Astrocyte (in vitro differentiated cells and primary cell): Measurements from ENCODE around the gene POMGNT1. TPM values are rescaled to one million over a fixed set of nuclear protein-coding genes. Genes with fewer than 3 reads are reported as not detected.

Experiments
- DNase-seq: peaks from one replicate; pipeline ENCODE4 v3.0.0-alpha.2; 2010; ENCODE audit warnings: low read depth
- FAIRE-seq: peaks from 2 replicates; lab custom pipeline; 2011; peaks lifted over from hg19 to GRCh38; lab: Jason Lieb, UNC
- H2AFZ ChIP-seq: 2 replicates; pipeline ENCODE4 v1.6.0; 2012; ENCODE audit warnings: low read depth, low read length, inconsistent platforms
- H3K27ac ChIP-seq: 2 replicates; pipeline ENCODE4 v1.5.1; 2011; ENCODE audit warnings: low read depth, low read length, inconsistent platforms
- H3K27me3 ChIP-seq: 2 replicates; pipeline ENCODE4 v1.6.0; 2011; ENCODE audit warnings: low read length, inconsistent platforms; ENCODE audit not compliant: insufficient read depth
- H3K36me3 ChIP-seq: 2 replicates; pipeline ENCODE4 v1.5.1; 2011; ENCODE audit warnings: low read length, inconsistent platforms; ENCODE audit not compliant: insufficient read depth
- H3K4me1 ChIP-seq: 2 replicates; pipeline ENCODE4 v1.5.1; 2011; ENCODE audit warnings: low read length, inconsistent platforms; ENCODE audit not compliant: insufficient read depth
- H3K4me2 ChIP-seq: 2 replicates; pipeline ENCODE4 v1.6.0; 2012; ENCODE audit warnings: low read length, inconsistent platforms
- H3K4me3 ChIP-seq: 2 replicates; pipeline ENCODE4 v1.5.1; 2011; ENCODE audit warnings: low read depth, mild to moderate bottlenecking, low read length, inconsistent platforms; ENCODE audit not compliant: insufficient read depth
- H3K79me2 ChIP-seq: 2 replicates; pipeline ENCODE4 v1.6.0; 2012; ENCODE audit warnings: mild to moderate bottlenecking, low read length, inconsistent platforms; ENCODE audit not compliant: insufficient read depth
- H3K9ac ChIP-seq: 2 replicates; pipeline ENCODE4 v1.6.0; 2012; ENCODE audit warnings: mild to moderate bottlenecking, low read length, inconsistent platforms
- H3K9me3 ChIP-seq: 2 replicates; pipeline ENCODE4 v1.5.1; 2012; ENCODE audit warnings: low read depth, mild to moderate bottlenecking, low read length, inconsistent platforms; ENCODE audit not compliant: insufficient read depth
- H4K20me1 ChIP-seq: 2 replicates; pipeline ENCODE4 v1.6.0; 2012; ENCODE audit warnings: low read length, inconsistent platforms; ENCODE audit not compliant: insufficient read depth
- H3K27ac Mint-ChIP-seq: one replicate; pipeline ENCODE4 v1.8.0; 2021; ENCODE audit warnings: mild to moderate bottlenecking, mixed read lengths; ENCODE audit not compliant: unreplicated experiment
- H3K27me3 Mint-ChIP-seq: one replicate; pipeline ENCODE4 v1.8.0; 2021; ENCODE audit warnings: low read depth, mixed read lengths; ENCODE audit not compliant: unreplicated experiment
- H3K36me3 Mint-ChIP-seq: one replicate; pipeline ENCODE4 v1.8.0; 2021; ENCODE audit warnings: low read depth, mixed read lengths; ENCODE audit not compliant: unreplicated experiment
- H3K4me1 Mint-ChIP-seq: one replicate; pipeline ENCODE4 v1.8.0; 2021; ENCODE audit warnings: low read depth, mixed read lengths; ENCODE audit not compliant: unreplicated experiment
- H3K4me3 Mint-ChIP-seq: one replicate; pipeline ENCODE4 v1.8.0; 2021; ENCODE audit warnings: mild to moderate bottlenecking, moderate library complexity, mixed read lengths; ENCODE audit not compliant: unreplicated experiment
- H3K9me3 Mint-ChIP-seq: one replicate; pipeline ENCODE4 v1.8.0; 2021; ENCODE audit warnings: mild to moderate bottlenecking, mixed read lengths; ENCODE audit not compliant: unreplicated experiment
- CTCF ChIP-seq: IDR thresholded peaks from 2 replicates; pipeline ENCODE4 v1.5.1; 2011; ENCODE audit warnings: low read depth, mild to moderate bottlenecking, inconsistent platforms, low read length, moderate library complexity; ENCODE audit not compliant: insufficient read depth
- EZH2 ChIP-seq: IDR thresholded peaks from 2 replicates; pipeline ENCODE4 v1.6.1; 2012; ENCODE audit warnings: mild to moderate bottlenecking, low read length, inconsistent platforms; ENCODE audit not compliant: insufficient read depth
- total RNA-seq: library from RNA; stranded (reverse); gene quantifications from 2 replicates; pipeline ENCODE4 v1.2.1, GENCODE V29; 2021

The POMGNT1 gene
- total RNA-seq, 1 donor from 2014 or later = 55.1 TPM

DNA sequence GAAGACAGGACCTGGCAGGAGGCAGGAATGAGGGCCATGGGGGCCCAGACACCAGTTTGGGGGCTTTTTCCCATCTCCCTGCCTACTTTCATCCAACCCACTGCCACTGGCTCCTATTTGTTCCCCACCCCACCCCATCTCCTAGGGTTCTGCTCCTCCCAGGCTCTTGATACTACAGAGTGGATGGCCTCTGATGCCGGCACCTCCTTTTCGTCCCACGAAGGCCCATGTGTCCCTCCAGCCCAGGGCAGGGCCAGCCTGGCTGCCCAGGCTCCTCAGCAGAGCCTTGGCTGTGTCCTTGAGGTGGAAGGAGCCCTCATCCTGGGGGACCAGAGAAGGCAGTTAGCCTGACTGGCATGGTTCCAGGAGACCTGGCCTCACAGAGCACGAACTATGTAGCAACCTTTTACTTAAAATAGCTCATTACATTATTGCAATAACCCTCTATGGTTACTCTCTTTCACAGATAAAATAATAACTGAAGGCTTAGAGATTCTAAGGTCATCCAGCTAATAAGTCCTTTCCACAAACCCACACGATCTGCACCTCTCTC lies 3.5 kb downstream of the POMGNT1 start:
- no peak overlapping the region for H2AFZ ChIP-seq
- H4K20me1 ChIP-seq = no peaks in the 10 kb centered on the region
- no peak overlapping the region for H3K4me3 Mint-ChIP-seq
- no peaks in the 10 kb centered on the region for H3K9me3 Mint-ChIP-seq
- DNase-seq (no peak), FAIRE-seq (no peak)
- no peak overlapping the region for H3K9ac ChIP-seq
- H3K9me3 ChIP-seq = no peaks in the 10 kb centered on the region
- no peak overlapping the region for H3K4me3 ChIP-seq
- no peak overlapping the region for H3K27ac ChIP-seq
- no peaks in the 10 kb centered on the region for H3K4me1 Mint-ChIP-seq
- H3K79me2 ChIP-seq = peaks cover 15% of the 10 kb centered on the region
- peak overlapping the region; percentile 6 for H3K27ac Mint-ChIP-seq
- TF ChIP-seq EZH2 (no peak), CTCF (no peak)
- H3K36me3 Mint-ChIP-seq = peaks cover 21% of the 10 kb centered on the region
- H3K36me3 ChIP-seq = peaks cover 10% of the 10 kb centered on the region
- no peaks in the 10 kb centered on the region for H3K27me3 Mint-ChIP-seq
- no peaks in the 10 kb centered on the region for H3K27me3 ChIP-seq
- peaks cover 25% of the 10 kb centered on the region for H3K4me1 ChIP-seq
- H3K4me2 ChIP-seq = no peak overlapping the region

GRCh38 chr1:46193984-46194570 lies 4.2 kb downstream of the POMGNT1 start:
- no peaks in the 10 kb centered on the region for H3K27me3 Mint-ChIP-seq
- H3K27ac Mint-ChIP-seq = no peak overlapping the region
- peaks cover 25% of the 10 kb centered on the region for H3K4me1 ChIP-seq
- FAIRE-seq (no peak), DNase-seq (no peak)
- H3K9ac ChIP-seq = no peak overlapping the region
- peaks cover 21% of the 10 kb centered on the region for H3K36me3 Mint-ChIP-seq
- no peaks in the 10 kb centered on the region for H3K4me1 Mint-ChIP-seq
- no peak overlapping the region for H2AFZ ChIP-seq
- no peaks in the 10 kb centered on the region for H3K27me3 ChIP-seq
- no peak overlapping the region for H3K4me3 Mint-ChIP-seq
- H3K4me3 ChIP-seq = no peak overlapping the region
- H3K4me2 ChIP-seq = no peak overlapping the region
- peaks cover 15% of the 10 kb centered on the region for H3K79me2 ChIP-seq
- H3K9me3 ChIP-seq = no peaks in the 10 kb centered on the region
- no peak overlapping the region for H3K27ac ChIP-seq
- TF ChIP-seq CTCF = no peak
- TF ChIP-seq EZH2 = no peak
- H3K36me3 ChIP-seq = peaks cover 12% of the 10 kb centered on the region
- no peaks in the 10 kb centered on the region for H4K20me1 ChIP-seq
- H3K9me3 Mint-ChIP-seq = no peaks in the 10 kb centered on the region

DNA sequence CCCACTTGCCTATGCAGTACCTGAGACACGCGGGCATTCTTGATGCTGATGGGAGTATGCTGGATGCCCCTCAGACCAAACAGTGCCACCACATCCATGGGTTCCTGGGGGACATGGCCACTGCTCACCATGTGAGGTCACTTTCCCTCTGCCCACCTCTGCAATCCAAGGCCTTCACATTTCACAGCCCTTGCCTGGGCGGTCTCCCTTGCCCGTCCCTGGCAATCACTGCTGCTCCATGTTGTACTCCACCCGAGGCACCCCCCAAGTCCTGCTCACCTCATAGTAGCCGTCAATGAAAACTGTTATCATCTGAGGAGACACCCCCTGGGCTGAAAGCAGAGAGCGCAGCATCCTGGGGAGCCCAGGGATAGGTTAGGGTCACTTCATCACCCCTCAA lies 4.9 kb downstream of the POMGNT1 start:
- H3K27ac ChIP-seq = no peak overlapping the region
- H3K36me3 ChIP-seq = peaks cover 12% of the 10 kb centered on the region
- peaks cover 20% of the 10 kb centered on the region for H3K4me1 ChIP-seq
- H3K79me2 ChIP-seq = peaks cover 15% of the 10 kb centered on the region
- Mint-ChIP-seq H3K4me1 (no peaks in the 10 kb centered on the region), H3K27me3 (no peaks in the 10 kb centered on the region), H3K36me3 (peaks cover 21% of the 10 kb centered on the region), H3K4me3 (no peak overlapping the region), H3K9me3 (no peaks in the 10 kb centered on the region), H3K27ac (no peak overlapping the region)
- TF ChIP-seq EZH2 (no peak), CTCF (no peak)
- H3K4me2 ChIP-seq = no peak overlapping the region
- no peak overlapping the region for H3K4me3 ChIP-seq
- FAIRE-seq = no peak
- no peak overlapping the region for H3K9ac ChIP-seq
- DNase-seq = no peak
- H3K27me3 ChIP-seq = no peaks in the 10 kb centered on the region
- no peaks in the 10 kb centered on the region for H4K20me1 ChIP-seq
- H2AFZ ChIP-seq = no peak overlapping the region
- no peaks in the 10 kb centered on the region for H3K9me3 ChIP-seq
